Activated T-cell treated with anti-CD3 and anti-CD28 coated beads for 48 hours (primary cell): ENCODE results near the gene PTP4A1.
"Not testable (repeated sequence)": the region's sequence is repeated elsewhere in the genome, so short reads cannot be mapped to it uniquely, and the experiment has no call there.

ENCODE experiments used
- DNase-seq: peaks from one replicate; pipeline ENCODE4 v3.0.0-alpha.2; 2020; ENCODE audit warnings: low read depth

Gene PTP4A1

DNA sequence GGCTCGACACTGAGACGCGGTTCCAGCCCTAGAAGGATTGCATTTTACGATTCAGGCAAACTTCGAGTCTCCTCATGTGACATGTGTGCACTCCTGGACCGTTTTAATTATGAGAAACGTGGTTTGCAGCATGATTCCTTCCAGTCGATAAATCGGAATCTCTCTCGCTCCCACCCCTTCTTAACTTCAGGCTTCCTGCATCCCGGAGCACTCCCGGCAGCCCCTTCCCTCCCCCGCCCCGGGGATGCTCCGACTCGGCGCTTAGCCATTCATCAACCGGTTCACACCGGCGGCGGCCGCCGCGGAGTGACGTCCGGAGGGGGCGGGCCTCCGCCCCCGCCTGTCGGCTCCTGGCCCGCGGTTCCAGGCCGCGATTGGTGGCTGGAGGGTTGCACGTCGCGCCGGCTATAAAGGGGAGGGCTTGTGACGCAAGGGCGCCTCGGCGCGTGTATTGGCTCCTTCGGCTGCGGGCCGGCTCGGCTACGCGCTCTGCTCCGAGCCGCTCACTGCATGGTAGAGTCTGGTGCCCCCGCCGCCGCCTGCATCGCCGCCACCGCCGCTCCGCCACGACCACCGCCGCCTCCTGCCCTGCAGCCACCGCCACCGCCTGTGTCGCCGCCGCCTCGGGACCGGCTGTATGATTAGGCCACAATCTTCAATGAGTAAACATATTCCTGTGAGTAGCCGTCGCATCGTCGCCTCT lies at the start of gene PTP4A1, which contains the start of gene LOC128125822:
Gene PTP4A1 (plus strand): TSS at position 437 of the 703 bp plus-strand sequence. CDS start 4,401 bp downstream, outside the sequence.
Gene LOC128125822 (plus strand): TSS at position 437 of the 703 bp plus-strand sequence.
- DNase-seq = peak; percentile 96

DNA sequence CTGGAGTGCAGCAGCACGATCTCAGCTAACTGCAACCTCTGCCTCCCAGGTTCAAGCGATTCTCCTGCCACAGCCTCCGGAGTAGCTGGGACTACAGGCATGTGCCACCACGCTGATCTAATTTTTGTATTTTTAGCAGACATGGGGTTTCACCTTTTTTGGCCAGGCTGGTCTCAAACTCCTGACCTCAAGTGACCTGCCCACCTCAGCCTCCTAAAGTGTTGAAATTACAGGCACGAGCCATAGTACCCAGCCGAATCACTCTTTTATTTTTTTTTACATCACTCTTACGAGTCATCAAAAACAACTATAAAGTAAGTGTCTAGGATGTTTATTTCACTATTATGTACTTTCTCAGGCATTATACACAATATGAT lies 49.4 kb upstream of the PTP4A1 start:
- not testable (repeated sequence) for DNase-seq

GRCh38 chr6:63523630-63524029 lies 48.6 kb upstream of the PTP4A1 start:
- DNase-seq = no peak

- no peak for DNase-seq
Observed at GRCh38 chr6:63525186-63525878, 46.9 kb upstream of the PTP4A1 start.

DNA sequence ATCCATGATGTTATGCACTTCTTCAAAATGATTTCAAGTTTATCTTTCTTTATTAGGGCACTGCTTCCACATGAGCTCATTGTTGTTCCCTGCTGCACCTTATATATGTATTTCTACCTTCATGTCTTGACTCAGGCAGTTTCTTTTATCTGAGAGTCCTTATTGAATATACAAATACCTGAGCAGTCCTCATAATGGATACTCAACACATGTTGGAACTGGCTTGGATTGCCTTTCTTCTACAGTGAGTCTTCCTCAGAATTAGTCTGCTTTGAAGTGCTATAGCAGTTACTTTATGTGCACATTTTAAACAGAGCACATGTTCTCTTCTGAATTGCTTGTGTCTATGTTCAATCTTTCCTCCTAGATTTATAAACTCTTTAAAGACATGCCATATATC lies 45.3 kb upstream of the PTP4A1 start:
- no peak for DNase-seq

- no peak for DNase-seq
Observed at GRCh38 chr6:63527658-63528514, 44.4 kb upstream of the PTP4A1 start.

DNA sequence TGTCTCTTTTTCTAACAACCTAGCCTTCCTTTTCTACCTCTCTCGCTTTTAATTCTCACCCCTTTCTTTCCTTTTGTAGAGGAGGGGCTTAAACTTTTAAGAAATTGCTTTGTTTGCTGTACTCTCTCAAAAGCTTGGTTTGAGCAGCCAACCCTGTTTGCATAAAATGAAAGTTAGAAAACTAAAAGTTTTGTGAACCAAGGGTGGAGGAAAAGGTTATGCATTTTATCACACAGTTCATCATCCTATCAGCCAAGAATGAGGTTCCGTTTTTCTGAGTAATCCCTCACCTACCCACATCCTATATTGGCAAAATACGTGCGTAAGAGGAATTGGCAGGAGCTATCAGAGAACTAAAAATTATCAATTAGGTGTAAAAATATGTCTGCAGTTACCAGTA lies 42.8 kb upstream of the PTP4A1 start:
- DNase-seq = no peak

DNA sequence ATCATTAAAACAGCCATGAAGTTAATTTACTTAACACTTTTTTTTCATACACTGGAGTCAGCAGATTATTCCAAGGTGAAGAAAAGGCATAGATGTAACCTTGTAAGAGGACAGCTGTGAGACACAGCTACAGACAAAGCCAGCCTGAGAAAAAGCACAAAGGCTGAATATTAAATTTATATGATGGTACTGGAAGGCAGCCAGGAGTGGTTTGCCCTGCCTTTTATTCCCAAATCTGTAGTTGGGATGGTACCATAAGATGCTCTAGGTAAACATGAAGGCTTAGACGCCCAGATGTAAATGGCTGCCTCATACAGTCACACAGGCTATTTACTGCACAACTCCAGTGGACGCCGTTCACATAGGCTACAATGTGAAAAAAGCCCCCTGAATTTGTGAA lies 42.1 kb upstream of the PTP4A1 start:
- no peak for DNase-seq

GRCh38 chr6:63530991-63531390 lies 41.3 kb upstream of the PTP4A1 start:
- DNase-seq = no peak

DNA sequence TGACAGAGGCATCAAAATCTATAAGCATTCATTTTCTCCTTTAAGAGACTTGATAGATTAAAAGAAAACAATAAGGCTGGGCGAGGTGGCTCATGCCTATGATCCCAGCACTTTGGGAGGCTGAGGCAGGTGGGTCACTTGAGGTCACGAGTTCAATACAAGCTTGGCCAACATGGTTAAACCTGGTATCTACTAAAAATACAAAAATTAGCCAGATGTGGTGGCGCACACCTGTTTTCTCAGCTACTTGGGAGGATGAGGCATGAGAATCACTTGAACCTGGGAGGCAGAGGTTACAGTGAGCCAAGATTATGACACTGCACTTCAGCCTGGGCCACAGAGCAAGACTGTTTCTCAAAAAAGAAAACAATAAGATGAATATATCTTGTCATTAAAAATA lies 39.3 kb upstream of the PTP4A1 start:
- DNase-seq = no peak

GRCh38 chr6:63533952-63534351 lies 38.3 kb upstream of the PTP4A1 start:
- DNase-seq = no peak

DNA sequence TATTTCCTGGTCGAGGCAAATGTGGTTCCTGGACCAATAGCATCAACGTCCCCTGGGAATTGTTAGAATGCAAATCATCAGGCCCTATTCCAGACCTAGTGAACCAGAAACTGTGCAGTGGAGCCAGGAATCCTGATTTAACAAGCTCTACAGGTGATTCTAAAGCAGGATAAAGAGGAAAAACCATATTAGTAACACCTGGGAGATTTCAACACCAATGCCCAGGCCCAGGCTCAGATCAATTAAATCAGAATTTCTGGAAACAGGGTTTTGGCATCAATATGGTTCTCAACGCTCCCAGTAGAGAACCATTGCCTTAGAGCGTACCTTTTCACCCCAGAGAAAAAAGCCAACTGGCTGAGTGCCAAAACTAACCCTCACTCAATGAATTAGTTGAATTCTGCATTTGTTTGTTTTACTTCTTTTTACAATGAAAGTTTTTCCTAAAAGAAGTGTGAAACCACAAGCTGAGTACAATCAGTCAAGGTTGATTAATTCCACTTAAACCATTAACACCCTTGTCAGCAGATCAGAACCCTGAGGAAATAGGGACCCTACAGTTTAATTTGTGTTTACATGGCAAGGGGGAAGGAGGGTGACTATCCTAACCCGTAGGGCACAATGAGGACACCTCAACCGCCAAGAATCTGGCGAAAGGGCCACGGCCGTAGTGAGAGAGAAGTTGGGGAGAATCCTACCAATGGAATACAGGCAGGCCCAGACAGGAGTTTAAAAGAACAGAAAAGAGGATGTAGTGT lies 34.9 kb upstream of the PTP4A1 start:
- DNase-seq = no peak

- DNase-seq = no peak
Observed at GRCh38 chr6:63537959-63538300, 34.4 kb upstream of the PTP4A1 start.

- DNase-seq = no peak
Observed at GRCh38 chr6:63538550-63538949, 33.7 kb upstream of the PTP4A1 start.

- DNase-seq = no peak
Observed at GRCh38 chr6:63543001-63543400, 29.3 kb upstream of the PTP4A1 start.

DNA sequence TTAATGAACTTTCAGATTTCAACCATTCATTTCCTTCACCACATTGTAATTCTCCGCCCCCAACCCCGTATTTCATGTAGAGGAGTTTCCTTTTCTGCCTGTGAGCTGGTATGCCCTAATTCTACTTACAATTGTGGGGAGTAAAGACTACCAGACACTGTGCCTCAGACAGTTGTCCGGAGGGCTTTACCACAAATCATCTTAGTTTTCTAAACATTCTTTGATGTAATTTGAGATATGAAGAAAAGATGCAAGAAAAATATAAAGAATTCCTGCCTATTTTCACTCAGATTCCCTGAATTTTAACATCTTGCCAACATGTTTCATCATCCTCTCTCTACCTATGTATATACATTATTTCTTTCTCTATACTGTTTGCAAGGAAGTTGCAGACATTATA lies 28.3 kb upstream of the PTP4A1 start:
- DNase-seq = no peak

DNA sequence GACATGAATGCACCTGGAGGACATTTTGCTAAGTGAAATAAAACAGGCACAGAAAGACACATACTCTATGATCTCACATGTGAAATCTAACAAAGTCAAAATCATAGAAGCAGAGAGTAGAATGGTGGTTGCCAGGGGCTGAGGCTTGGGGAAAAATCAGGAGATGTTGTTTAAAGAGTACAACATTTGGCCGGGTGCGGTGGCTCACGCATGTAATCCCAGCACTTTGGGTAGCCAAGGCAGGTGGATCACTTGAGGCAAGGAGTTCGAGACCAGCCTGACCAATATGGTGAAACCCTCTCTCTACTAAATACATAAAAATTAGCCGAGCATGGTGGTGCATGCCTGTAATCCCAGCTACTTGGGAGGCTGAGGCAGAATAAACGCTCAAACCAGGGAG lies 26.0 kb upstream of the PTP4A1 start:
- no peak for DNase-seq

DNA sequence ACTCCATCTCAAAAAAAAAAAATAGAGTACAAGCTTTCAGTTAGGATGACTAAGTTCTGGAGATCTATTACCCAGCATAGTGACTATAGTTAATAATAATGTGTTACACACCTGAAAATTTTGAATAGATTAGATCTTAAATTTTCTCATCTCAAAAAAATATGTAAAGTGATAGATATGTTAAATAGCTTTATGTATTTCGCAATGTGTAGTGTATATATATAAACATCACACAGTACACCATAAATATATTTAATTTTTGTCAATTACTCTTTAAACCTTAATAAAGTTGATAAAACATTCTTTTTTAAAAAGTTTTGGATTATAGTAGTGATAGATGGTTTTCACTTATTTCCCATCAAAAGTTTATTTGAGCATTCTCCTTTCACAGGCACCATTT lies 25.6 kb upstream of the PTP4A1 start:
- no peak for DNase-seq

GRCh38 chr6:63549076-63549475 lies 23.2 kb upstream of the PTP4A1 start:
- DNase-seq = no peak

DNA sequence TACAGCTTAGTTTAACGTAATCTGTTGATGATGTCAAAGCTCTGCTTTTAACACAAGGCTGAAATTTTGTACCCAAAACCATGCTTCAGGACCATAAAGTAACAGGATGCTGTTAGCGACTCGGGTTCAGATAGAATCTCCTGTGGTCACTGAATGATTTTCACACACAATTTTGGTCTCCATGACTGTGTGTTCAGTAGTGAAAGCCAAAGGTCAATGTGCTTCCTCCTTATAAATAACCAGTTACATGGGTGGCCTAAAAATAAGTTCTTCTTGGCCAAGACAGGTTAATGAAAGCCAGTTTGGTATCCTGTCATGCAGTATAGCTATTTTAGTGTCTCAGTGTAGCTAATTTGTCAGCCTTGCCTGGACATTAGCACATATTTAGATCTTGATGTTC lies 19.1 kb upstream of the PTP4A1 start:
- DNase-seq = no peak

GRCh38 chr6:63553900-63554299 lies 18.4 kb upstream of the PTP4A1 start:
- no peak for DNase-seq

DNA sequence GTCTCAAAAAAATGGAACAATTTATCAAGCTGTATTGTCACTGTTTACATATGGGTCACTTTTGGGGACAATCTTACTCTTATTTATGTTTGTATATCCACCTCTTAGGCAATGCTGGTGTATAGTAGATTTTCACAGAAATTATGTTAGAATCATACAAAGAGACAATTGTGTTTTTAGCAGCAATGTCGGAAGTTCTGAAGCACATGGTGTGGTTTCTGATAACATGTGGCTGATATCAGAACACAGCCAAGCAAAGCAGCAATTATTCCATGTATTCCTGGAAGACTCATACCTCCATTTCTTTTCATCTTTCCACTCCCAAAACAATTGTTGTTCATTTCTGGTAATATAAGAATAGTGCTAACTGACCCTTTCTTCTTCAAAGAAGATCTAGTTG lies 17.5 kb upstream of the PTP4A1 start:
- DNase-seq = no peak
